Activated T-helper 2 cell treated with anti-CD3 and anti-CD28 coated beads, Interferon-gamma antibody, Interleukin-2, Interleukin-4, amounts not matched to agents 10 μg/mL and 5 μg/mL and 100 μg/mL, durations not matched to agents 14 hours and 24 hours and 36 hours (primary cell): ENCODE data around the gene FANCE. TPM values are rescaled to one million over a fixed set of nuclear protein-coding genes. Genes with fewer than 3 reads are reported as not detected.

ENCODE experiments used
- total RNA-seq: library from RNA; stranded (reverse); gene quantifications from 2 replicates; pipeline ENCODE4 v1.2.3, GENCODE V29; 2022

Gene FANCE
- total RNA-seq, 1 donor from 2014 or later: 20.6 TPM

Other genes with a start within 250 kb of the FANCE start
- not detected in 2 replicates for gene SCUBE3, start 238.4 kb upstream of the FANCE start, total RNA-seq
- 37.5 and 39.8 TPM in 2 replicates for gene ZNF76, start 192.6 kb upstream of the FANCE start, total RNA-seq
- gene DEF6, start 154.5 kb upstream of the FANCE start, total RNA-seq: 120 and 121 TPM in 2 replicates
- gene PPARD, start 109.8 kb upstream of the FANCE start, total RNA-seq: 27.1 and 29.1 TPM in 2 replicates
- 1,727 and 1,773 TPM in 2 replicates for gene RPL10A, start 16.1 kb downstream of the FANCE start, total RNA-seq
- 1.8 and 2.0 TPM in 2 replicates for gene TEAD3, start 44.7 kb downstream of the FANCE start, total RNA-seq
- gene TULP1, start 60.6 kb downstream of the FANCE start, total RNA-seq: not detected in 2 replicates
- gene FKBP5, start 236.6 kb downstream of the FANCE start, total RNA-seq: 88.1 and 90.9 TPM in 2 replicates